CD4-positive, alpha-beta T cell treated with Interleukin-15 for 4 hours (primary cell): ENCODE measurements around the gene LEUTX.
"Not testable (repeated sequence)": the region's sequence is repeated elsewhere in the genome, so short reads cannot be mapped to it uniquely, and the experiment has no call there.

Experiments used
- DNase-seq: peaks from one replicate; pipeline ENCODE4 v3.0.0-alpha.2; 2020; ENCODE audit warnings: low spot score

Gene LEUTX

DNA sequence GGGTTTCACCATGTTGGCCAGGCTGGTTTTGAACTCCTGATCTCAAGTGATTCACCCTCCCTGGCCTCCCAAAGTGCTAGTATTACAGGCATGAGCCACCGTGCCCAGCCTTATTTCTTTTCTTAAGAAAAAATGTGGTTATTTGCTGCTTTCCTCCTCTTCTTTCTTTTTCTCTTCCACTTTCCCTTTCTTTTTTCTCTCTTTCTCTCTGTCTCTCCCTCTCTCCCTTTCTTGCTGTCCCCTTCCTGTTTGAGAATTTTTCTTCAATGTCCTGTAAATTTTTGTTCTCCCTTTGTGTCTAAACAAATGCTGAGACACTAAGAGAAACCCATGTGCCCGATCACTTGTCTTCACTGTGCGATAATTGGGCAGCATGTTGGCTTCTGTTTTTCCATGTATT lies 2.2 kb downstream of the LEUTX start:
- DNase-seq = no peak

GRCh38 chr19:39788244-39788643 lies 9.6 kb downstream of the LEUTX start:
- DNase-seq = no peak

- DNase-seq = peak; percentile 71
These were observed 14.4 kb downstream of the LEUTX start for GRCh38 chr19:39792999-39793546.

GRCh38 chr19:39795001-39795400 lies 16.3 kb downstream of the LEUTX start:
- DNase-seq = no peak

GRCh38 chr19:39796000-39796498 lies 17.4 kb downstream of the LEUTX start:
- no peak for DNase-seq

DNA sequence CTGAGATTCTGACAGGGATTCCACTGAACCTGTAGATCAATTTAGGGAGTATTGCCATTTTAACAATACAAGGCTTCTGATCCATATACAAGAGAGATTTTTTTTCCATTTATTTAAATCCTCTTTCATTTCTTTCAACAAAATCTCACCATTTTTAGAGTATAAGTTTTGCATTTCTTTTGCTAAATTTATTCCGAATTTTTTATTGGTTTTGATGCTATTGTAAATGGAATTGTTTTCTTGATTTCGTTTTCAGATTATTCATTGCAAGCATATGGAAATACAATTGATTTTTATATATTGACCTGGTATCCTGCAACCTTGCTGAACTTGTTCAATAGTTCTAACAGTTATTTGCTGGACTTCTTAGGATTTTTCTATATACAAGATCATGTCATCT lies 18.4 kb downstream of the LEUTX start:
- DNase-seq = no peak

DNA sequence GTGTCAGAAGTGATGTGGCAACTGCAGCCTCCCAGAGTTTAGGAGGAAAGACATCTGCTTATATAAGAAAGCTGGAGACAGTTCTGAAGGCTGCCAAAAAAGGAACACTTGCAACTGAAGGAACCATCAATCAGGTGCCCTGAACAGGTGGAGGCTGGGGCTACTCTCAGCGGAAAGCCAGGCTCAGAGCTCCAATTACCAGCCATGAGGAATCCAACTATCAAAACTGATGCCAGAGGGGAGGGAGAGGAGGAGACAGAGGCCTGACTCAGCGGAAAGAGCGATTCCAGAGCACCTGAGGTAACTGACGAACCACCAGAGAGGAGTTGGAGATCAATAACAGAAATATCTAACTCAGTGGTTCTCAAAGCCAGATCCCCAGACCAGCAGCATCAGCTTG lies 24.3 kb downstream of the LEUTX start:
- no peak for DNase-seq

- no peak for DNase-seq
These were observed 26.4 kb downstream of the LEUTX start for GRCh38 chr19:39805104-39805503.

GRCh38 chr19:39807846-39808364 lies 29.3 kb downstream of the LEUTX start:
- DNase-seq = no peak

- not testable (repeated sequence) for DNase-seq
These were observed 30.0 kb downstream of the LEUTX start for GRCh38 chr19:39808688-39809087.

- DNase-seq = no peak
These were observed 30.7 kb downstream of the LEUTX start for GRCh38 chr19:39809368-39809767.

GRCh38 chr19:39810424-39810823 lies 31.8 kb downstream of the LEUTX start:
- DNase-seq = no peak

GRCh38 chr19:39811064-39811463 lies 32.4 kb downstream of the LEUTX start:
- no peak for DNase-seq

- DNase-seq = no peak
These were observed 34.8 kb downstream of the LEUTX start for GRCh38 chr19:39813264-39813993.

- not testable (repeated sequence) for DNase-seq
These were observed 35.5 kb downstream of the LEUTX start for GRCh38 chr19:39814111-39814510.

- DNase-seq = no peak
These were observed 35.9 kb downstream of the LEUTX start for GRCh38 chr19:39814595-39814994.

DNA sequence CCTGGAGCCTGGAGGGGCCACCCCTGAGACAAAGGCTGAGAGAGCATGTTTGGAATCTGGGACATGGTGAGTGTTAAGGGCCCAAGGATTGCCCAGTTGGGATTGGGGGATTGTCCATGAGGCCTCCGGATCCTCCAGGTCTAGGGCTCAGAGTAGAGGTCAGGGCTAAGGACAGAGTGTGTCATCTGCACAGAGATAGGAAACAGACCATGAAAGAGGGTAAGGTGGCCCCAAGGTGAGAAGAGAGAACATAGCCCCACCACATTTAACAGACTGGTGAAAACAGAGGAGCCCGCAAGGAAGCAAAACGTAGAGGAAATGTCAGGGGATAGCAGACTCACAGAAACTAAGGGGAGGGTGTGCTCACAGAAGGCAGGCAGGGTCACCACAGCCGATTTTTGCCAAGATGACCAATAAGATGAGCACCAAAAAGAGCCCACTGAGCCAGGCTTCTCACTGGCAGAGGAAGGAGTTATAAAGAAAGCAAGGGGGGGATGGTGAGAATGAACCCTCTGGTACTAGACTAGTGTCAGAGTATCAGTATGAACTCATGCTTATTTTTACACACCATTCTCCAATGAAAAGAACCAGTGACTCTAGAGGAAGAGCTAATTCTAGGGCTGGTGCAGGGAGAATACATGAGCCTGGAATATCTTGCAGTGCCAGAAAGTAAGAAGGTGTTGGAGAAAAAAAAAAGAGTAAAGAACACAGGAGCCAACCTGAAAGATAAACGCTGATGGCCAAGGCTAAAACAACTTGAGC lies 37.8 kb downstream of the LEUTX start:
- DNase-seq = no peak

DNA sequence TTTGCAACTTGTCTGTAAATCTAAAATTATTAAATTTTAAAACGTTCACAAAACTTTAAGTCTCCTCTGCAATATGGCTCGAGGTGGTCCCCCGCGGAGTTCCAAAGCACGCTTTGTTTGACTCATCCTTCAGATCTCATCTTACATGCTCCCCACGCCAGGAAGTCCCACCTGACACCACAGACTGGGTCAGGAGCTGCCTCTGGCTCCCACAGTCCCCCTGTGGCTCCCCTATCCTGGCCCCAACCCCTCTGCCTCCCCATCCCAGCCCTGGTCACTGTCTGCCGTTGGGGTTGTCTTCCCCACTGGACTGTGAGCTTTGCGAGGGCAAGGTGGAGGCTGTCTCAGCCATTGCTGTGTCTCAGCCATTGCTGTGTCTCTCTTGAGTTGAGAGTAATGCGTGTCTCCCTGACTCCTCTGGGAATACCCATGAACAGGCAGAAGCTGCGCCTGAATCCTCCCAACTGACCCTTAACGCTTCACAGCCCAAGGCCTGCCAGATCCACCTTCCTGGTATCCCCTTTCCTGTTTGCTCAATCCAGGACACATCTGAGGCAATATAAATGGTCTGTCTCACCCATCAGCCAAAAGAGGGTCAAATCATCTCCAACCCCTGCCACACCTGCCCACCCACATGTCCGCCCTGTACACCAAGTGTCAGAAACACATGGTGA lies 39.4 kb downstream of the LEUTX start:
- no peak for DNase-seq

DNA sequence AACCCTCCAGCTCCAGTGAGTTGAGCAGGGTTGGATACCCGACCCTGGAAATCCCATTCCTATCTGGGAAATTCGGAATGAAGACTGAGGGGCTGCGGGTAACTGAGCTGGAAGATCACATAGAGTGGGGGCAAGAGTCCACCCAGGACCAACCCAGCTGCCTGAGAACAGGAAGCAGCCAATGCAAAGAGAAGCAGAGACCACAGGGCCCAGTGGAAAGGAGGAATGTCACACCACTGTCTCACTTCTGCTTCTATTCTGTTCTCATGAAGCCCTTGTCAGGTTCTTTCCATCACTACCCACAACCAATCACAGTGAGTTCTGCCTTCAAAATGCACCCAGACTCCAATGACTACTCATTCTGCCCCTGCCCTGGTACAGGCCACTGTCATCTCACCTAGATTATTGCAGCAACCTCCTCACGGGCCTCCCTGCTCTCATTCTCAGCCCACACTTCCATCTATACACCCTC lies 40.0 kb downstream of the LEUTX start:
- DNase-seq = no peak

DNA sequence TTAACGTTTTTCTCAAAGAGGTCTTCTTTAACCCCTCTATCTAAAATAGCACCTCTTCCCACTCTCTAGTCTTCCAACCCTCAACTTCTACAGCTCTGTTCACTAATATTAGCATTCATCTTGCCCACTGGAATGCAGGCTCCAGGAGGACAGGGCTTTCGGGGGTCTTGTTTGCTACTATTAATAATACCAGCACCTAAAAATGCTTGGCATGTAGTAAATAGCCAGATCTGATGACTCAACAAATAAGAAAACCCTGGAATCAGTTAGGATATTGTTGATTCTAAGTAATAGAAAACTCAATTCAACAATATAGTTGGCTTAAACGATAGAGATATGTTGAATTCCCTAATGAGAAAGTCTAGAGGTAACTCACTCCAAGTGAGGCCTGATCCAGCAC lies 41.1 kb downstream of the LEUTX start:
- DNase-seq = no peak

DNA sequence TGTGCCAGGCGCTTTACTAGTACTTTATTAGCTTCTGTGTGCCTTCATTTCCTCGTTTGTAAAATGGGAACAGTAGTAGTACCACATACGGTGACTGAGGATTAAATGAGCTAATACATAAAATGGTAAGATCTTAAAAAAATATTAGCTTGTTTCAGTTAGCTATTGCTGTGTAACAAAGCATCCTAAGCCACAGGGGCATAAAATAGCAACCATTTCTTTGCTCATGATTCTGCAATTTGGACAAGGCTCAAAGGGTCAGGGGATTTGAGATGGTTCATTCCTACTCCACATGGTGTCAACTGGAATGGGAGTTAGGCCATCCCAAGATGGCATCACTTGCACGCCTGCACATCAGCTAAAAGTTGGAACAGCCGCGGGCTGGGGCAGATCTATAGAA lies 42.0 kb downstream of the LEUTX start:
- DNase-seq = no peak

GRCh38 chr19:39823686-39824085 lies 45.0 kb downstream of the LEUTX start:
- DNase-seq = no peak
